ENCODE measurements around the gene SMYD3.

SMYD3 gene

GRCh38 chr1:246462986-246463385 is 44.1 kb downstream of the SMYD3 start:
- DNase-seq (ENCODE audit: low spot score) = no peak

DNA sequence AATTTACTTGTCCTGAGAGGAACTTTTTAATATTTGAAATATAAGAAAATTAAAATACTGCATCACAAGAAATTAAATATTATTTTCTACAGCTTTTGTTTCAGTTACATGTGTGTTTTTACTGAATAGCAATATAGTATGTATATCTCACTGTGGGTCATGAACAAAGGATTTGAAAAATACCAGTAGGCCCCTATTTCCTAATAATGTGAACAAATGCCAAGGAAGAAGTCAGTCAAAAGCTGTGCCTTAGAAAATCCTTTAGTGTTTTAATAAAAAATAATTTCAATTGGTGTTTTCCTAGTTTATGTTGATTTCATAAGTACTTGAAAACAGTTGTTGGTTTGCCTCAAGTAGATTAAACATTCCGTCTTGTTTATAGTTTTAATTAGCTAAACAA is 46.7 kb downstream of the SMYD3 start:
- DNase-seq (ENCODE audit: low spot score) = no peak

GRCh38 chr1:246459221-246459620 is 47.9 kb downstream of the SMYD3 start:
- DNase-seq (ENCODE audit: low spot score) = no peak

DNA sequence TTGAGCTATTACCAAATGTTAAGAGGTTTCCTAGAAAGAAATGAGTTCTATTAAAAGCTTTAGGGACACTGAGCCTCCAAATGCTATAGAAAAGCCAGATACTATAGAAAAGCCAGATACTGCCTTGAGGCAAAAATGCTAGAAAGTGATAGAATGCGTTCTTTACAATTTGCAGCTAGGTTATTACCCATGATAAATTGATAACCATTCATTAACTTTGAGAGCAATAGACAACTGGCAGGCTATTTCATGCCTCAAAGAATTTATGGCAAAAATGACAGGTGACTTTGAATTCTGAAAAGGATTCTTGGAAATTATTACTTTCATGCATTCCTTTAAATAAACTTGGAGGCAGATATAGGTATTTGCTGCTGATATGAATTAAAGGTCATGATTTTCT is 51.6 kb downstream of the SMYD3 start:
- DNase-seq (ENCODE audit: low spot score) = no peak

- no peak for DNase-seq (ENCODE audit: low spot score)
These were observed 52.4 kb downstream of the SMYD3 start for GRCh38 chr1:246454655-246455054.

DNA sequence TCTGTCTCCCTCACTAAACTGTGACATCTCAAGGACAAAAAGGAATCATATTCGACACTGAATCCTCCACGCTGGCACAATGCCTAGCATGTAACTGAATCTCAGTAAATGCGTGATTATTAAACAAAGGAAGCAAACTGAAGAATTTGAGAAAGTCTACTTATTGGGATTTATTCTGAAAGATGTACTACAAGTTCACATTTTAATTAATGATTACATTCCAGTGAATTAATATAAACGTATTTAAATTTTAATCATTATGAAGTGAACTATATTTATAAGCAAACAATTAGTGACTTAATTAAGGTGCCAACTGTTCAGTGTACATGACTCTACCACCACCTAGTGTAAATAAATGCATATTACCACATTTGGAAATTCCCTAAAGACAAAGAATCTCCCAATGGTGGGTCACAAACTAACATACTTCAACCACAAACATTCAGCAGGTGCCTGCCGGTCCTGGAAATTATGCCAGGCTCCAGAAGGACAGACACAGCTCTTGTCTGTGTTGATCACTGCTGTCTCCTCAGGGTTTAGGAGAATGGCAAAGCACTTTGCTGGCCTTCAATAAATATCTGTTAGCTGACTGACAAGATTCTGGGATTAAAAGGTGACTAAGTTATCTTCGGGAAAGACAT is 56.3 kb downstream of the SMYD3 start:
- DNase-seq (ENCODE audit: low spot score) = peak; percentile 29

- DNase-seq (ENCODE audit: low spot score) = no peak
These were observed 58.7 kb downstream of the SMYD3 start for GRCh38 chr1:246448373-246448772.

- no peak for DNase-seq (ENCODE audit: low spot score)
These were observed 59.6 kb downstream of the SMYD3 start for GRCh38 chr1:246447501-246447900.

DNA sequence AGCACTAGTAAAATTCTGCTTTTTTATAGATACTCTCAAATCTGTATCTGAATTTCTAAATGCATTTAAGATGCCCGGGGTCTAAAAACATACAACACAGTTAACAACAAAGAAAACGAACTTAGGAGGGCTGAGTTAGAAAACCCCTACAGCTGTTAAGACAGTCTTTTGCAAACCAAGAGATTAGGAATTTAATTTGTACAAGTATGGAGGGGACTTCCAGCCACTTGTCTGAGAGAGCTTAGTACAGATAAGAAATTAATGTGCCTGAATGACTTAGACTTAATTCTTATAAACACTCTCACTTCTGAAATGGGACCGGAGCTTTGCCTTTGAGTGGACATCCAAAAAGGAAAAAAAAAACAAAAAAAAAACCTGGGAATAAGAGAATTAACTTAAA is 61.6 kb downstream of the SMYD3 start:
- DNase-seq (ENCODE audit: low spot score) = no peak

GRCh38 chr1:246444617-246445016 is 62.5 kb downstream of the SMYD3 start:
- DNase-seq (ENCODE audit: low spot score) = no peak

GRCh38 chr1:246437961-246438360 is 69.1 kb downstream of the SMYD3 start:
- no peak for DNase-seq (ENCODE audit: low spot score)

DNA sequence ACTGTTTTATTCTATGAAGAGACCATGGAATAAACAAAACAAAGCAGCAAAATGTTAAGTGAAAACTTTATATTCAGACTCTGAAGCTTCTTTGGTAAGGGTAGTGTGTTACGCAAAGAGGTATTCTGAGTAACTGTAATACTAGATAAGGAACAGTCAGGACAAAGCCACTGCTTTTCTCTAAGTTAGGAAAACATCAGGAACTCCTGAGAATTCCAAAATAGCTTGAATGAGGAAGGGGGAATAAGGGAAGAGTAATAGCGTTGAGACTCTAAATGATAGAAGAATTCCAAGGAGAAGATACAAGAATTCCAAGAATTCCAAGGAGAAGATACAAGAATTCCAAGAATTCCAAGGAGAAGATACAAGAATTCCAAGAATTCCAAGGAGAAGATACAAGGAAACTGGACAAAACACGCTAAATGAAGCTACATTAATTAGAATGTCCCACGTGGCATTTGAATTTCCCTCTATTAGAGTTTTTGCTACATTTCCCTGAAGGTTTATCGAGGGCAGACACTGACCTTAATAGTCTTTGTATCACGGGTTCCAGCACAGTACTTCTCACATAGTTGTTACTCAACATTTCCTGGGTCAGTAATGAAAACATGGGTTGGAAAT is 71.5 kb downstream of the SMYD3 start:
- DNase-seq (ENCODE audit: low spot score) = no peak

DNA sequence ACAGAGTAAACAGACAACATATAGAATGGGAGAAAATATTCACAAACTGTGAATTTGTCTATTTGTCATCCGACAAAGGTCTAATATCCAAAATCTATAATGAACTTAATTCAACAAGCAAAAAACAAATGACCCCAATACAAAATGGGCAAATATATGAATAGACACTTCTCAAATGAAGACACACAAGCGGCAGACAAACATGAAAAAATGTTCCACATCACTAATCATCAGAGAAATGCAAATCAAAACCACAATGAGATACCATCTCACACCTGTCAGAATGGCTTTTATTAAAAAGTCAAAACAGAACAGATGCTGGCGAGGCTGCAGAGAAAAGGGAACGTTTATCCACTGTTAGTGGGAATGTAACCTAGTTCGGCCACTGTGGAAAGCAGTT is 72.7 kb downstream of the SMYD3 start:
- DNase-seq (ENCODE audit: low spot score) = no peak

- peak; percentile 55 for DNase-seq (ENCODE audit: low spot score)
These were observed 78.4 kb downstream of the SMYD3 start for GRCh38 chr1:246428542-246429308.

DNA sequence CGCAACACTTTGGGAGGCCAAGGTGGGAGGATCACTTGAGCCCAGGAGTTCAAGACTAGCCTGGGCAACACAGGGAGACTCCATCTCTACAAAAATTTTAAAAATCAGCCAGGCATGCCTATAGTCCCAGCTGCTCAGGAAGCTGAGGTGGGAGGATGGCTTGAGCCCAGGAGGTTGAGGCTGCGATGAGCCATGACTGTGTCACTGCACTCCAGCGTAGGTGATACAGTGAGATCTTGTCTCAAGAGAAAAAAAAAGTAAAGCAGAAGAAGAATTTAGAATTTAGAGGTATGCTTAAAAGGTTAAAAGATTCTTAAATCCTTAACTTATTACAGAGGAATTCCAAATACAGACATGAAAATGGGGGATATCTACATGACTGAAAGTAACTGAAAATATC is 79.5 kb downstream of the SMYD3 start:
- DNase-seq (ENCODE audit: low spot score) = no peak

DNA sequence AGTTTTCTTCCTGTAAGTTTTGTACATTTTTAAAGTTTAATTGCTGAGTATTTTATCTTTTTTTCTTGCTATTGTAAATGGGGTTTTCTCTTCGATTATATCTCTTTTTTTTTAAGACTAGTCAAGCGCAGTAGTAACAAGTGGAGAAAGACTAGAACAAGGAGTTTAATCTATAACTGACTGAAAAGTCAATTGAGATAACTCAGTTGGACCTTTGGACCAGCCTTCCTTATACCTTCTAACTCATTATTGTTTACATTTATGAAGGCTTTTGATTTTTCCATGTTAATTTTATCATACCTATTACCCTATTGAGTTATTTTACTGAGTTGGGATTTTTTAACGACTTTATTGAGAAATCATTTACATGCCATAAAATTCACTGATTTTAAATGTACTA is 81.2 kb downstream of the SMYD3 start:
- DNase-seq (ENCODE audit: low spot score) = no peak

DNA sequence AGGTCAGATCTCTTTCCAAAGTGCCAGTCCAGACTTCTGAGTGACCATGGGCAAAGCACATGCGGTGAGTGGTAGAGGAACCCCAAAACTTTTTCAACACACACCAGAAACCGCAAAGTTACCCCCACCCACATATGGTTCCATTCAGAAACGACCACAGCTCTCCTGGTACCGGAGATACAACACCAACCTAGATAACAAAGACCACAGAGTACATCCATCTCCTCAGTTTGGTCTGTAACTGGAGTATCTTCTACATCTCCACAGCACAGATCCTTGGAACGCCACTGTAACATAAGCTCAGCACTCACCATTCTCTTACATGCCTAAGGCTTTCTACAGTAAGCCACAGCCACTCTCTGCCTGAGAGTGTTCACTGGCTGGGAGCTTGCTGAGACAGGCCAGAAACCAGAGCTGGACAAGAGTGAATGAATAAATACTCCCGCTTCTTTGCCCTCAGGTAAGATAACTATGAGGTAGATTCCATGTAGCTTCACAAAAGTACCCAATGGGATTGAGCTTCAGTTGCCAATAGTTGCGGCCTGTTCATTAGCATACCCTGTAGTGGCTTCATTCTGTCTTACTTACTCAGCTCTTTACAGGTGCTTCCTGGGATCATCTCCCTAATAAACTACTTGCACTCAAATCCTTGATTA is 81.8 kb downstream of the SMYD3 start:
- no peak for DNase-seq (ENCODE audit: low spot score)

DNA sequence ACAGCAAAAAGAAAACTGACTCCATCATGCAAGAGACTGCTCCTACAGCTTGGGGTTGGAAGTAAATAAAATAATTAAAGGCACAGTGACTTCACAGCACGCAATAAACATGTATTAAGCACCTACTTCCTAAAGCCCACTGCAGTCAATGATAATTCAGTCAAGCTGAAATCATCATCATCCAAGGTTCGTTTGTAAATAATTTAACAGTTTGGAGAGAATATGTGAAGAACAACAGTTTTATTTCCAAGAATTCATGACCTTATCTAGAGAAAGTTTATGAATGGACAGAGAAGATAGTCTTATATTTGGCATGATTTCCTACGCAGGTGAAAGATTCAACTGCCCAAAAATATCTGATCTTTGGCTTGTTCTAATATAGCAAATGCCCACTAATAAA is 86.8 kb downstream of the SMYD3 start:
- DNase-seq (ENCODE audit: low spot score) = no peak

GRCh38 chr1:246418565-246419312 is 88.3 kb downstream of the SMYD3 start:
- DNase-seq (ENCODE audit: low spot score) = peak; percentile 32

DNA sequence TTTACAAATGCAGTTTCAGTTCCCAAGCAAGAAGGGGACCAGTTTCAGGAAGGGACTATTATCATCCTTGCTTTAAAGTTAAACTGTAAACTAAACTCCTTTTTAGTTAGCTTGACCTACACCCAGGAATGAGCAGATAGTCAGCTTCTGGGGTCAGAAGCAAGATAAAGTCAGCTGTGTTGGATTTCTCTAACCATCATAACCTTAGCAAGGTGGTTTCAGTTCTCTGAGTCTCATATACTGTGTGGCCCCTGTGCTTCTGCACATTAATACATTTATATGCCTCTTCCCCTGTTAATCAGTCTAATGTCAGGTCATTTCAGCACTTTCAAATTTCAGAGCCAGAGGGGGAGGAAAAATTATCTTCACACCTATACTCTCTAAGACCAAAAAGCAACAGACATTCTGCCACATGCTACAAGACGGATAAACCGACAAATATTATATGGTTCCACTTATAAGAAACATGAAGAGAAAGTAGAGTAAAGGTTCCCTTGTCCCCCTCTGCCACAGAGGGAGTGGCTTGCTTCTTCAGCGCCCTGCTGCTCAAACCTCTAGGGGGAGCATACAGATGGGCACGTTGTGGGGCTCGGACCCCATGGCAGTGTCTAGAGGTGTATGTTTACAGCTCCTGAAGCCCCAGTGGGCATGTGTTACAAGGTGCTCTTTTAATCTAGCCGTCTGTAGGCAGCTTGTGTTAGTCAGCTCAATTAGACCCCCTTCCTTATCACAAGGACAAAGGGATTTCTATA is 89.1 kb downstream of the SMYD3 start:
- DNase-seq (ENCODE audit: low spot score) = no peak

GRCh38 chr1:246417152-246417812 is 89.8 kb downstream of the SMYD3 start:
- no peak for DNase-seq (ENCODE audit: low spot score)

All from Ammon's horn (tissue), 1 donor.